ENCODE data around the gene FERMT1.

DNA sequence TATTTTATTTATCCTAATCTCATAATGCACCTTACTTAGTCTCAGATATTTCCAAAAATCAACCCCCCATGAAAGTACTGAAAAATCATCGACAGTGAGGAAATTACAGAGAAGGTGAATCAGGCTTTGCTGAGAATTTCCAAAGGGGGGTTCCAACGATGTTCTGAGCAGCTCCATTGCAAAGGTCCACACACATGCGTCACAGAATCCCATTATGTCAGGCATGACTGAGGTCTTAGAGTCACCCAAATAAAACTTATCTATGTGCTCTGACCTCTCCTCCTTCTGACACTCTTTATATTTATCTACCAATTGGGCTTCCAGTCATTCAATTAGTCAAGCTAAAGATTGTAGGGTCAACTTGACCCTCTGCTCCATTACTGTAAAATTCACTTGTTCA is 56.2 kb downstream of the FERMT1 start:
- TF ChIP-seq, protein P1, sequence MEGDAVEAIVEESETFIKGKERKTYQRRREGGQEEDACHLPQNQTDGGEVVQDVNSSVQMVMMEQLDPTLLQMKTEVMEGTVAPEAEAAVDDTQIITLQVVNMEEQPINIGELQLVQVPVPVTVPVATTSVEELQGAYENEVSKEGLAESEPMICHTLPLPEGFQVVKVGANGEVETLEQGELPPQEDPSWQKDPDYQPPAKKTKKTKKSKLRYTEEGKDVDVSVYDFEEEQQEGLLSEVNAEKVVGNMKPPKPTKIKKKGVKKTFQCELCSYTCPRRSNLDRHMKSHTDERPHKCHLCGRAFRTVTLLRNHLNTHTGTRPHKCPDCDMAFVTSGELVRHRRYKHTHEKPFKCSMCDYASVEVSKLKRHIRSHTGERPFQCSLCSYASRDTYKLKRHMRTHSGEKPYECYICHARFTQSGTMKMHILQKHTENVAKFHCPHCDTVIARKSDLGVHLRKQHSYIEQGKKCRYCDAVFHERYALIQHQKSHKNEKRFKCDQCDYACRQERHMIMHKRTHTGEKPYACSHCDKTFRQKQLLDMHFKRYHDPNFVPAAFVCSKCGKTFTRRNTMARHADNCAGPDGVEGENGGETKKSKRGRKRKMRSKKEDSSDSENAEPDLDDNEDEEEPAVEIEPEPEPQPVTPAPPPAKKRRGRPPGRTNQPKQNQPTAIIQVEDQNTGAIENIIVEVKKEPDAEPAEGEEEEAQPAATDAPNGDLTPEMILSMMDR (conservative IDR thresholded peaks at IDR 0.05; ENCODE audit: low read depth, low read length) = no peak
- no peak for TF ChIP-seq EZH2phosphoT487 (IDR thresholded peaks at IDR 0.05; ENCODE audit: borderline replicate concordance, low read length)

Data from PC-3 (cell line).